Naive thymus-derived CD4-positive, alpha-beta T cell (primary cell): Measurements from ENCODE around the gene ERFE. TPM values are rescaled to one million over a fixed set of nuclear protein-coding genes. Genes with fewer than 3 reads are reported as not detected.

Experiments used
- ATAC-seq: fragments of 150-1000 bp; cut with Tn5 transposase; 2 replicates; pipeline ENCODE4 v1.10.0; 2021; ENCODE audit warnings: mild to moderate bottlenecking, moderate library complexity
- CTCF ChIA-PET: fragments of 350-600 bp; sonication (Branson Sonifier 250); formaldehyde crosslinking; loops from one replicate; lab custom pipeline; 2021; ENCODE audit warnings: antibody characterized with exemption; lab: Charles Lee
- POLR2A ChIA-PET: fragments of 350-600 bp; sonication (Branson Sonifier 250); formaldehyde crosslinking; loops from one replicate; lab custom pipeline; 2021; ENCODE audit warnings: antibody characterized with exemption, inconsistent platforms; lab: Charles Lee
- DNase-seq, 9 donors: peaks; one replicate each; pipeline versions ENCODE4 v3.0.0 to v3.0.0-alpha.2; 2020 to 2022; ENCODE audit warnings: mixed read lengths in 1 of 9
- H3K27ac ChIP-seq: one replicate; pipeline ENCODE4 v1.7.0; 2013; ENCODE audit warnings: mild to moderate bottlenecking, low read depth, low read length, moderate library complexity
- H3K27me3 ChIP-seq, 2 donors: one replicate each; pipeline ENCODE4 v1.7.0; 2013; ENCODE audit warnings: low read length in 2 of 2, mild to moderate bottlenecking in 2 of 2, moderate library complexity in 2 of 2; ENCODE audit not compliant: control insufficient read depth in 2 of 2, insufficient read depth in 2 of 2
- H3K36me3 ChIP-seq, 3 experiments: 1 replicate in 2 of 3; 2 replicates in 1 of 3; pipeline ENCODE4 v1.7.0; 2013; ENCODE audit warnings: low read length in 3 of 3, mild to moderate bottlenecking in 3 of 3, moderate library complexity in 1 of 3; ENCODE audit not compliant: insufficient read depth in 3 of 3, control insufficient read depth in 2 of 3
- H3K4me1 ChIP-seq, 2 donors: one replicate each; pipeline ENCODE4 v1.7.0; 2013; ENCODE audit warnings: low read length in 2 of 2, mild to moderate bottlenecking in 2 of 2, moderate library complexity in 1 of 2; ENCODE audit not compliant: control insufficient read depth in 2 of 2, insufficient read depth in 2 of 2
- H3K4me3 ChIP-seq: 2 replicates; pipeline ENCODE4 v1.7.0; 2013; ENCODE audit warnings: mild to moderate bottlenecking, low read length
- H3K9me3 ChIP-seq, 3 experiments: 1 replicate in 2 of 3; 2 replicates in 1 of 3; pipeline ENCODE4 v1.7.0; 2013; ENCODE audit warnings: low read length in 3 of 3; ENCODE audit not compliant: control insufficient read depth in 2 of 3
- H3K27ac Mint-ChIP-seq, 9 donors: one replicate each; pipeline ENCODE4 v1.8.0; 2020 to 2022; ENCODE audit warnings: mixed read lengths in 9 of 9, mild to moderate bottlenecking in 8 of 9, moderate library complexity in 5 of 9, inconsistent platforms in 2 of 9
- H3K27me3 Mint-ChIP-seq, 5 donors: one replicate each; pipeline ENCODE4 v1.8.0; 2021 to 2022; ENCODE audit warnings: mixed read lengths in 5 of 5, mild to moderate bottlenecking in 1 of 5
- H3K36me3 Mint-ChIP-seq, 5 donors: one replicate each; pipeline ENCODE4 v1.8.0; 2020 to 2022; ENCODE audit warnings: mixed read lengths in 5 of 5, mild to moderate bottlenecking in 3 of 5, inconsistent platforms in 1 of 5
- H3K4me1 Mint-ChIP-seq, 7 donors: one replicate each; pipeline ENCODE4 v1.8.0; 2020 to 2022; ENCODE audit warnings: mixed read lengths in 7 of 7, mild to moderate bottlenecking in 3 of 7, inconsistent platforms in 1 of 7
- H3K4me3 Mint-ChIP-seq, 10 donors: one replicate each; pipeline ENCODE4 v1.8.0; 2020 to 2022; ENCODE audit warnings: mild to moderate bottlenecking in 10 of 10, mixed read lengths in 10 of 10, moderate library complexity in 6 of 10, inconsistent platforms in 2 of 10
- H3K9me3 Mint-ChIP-seq, 11 donors: one replicate each; pipeline ENCODE4 v1.8.0; 2020 to 2022; ENCODE audit warnings: mixed read lengths in 11 of 11, mild to moderate bottlenecking in 4 of 11, inconsistent platforms in 1 of 11, moderate library complexity in 1 of 11
- intact Hi-C, 2 donors: fragments of 100-400 bp; cut with micrococcal nuclease; formaldehyde crosslinking; loops; one replicate each; pipeline ENCODE4 v1.15.1; 2023
- polyA plus RNA-seq, 2 donors: library from polyadenylated mRNA; unstranded; fragments of 300-500 nt; fragmentation: Illumina TruSeq; gene quantifications; one replicate each; pipeline ENCODE4 v1.2.3, GENCODE V29; 2021
- total RNA-seq, 6 experiments: library from RNA in 5 of 6; stranded (reverse) in 5 of 6; gene quantifications; 1 replicate in 5 of 6; 2 replicates in 1 of 6; pipeline ENCODE4 v1.2.3 and lab custom pipeline; 2021 to 2026

The ERFE gene
- total and polyA plus RNA-seq, 7 experiments from 2014 or later = 0.29 to 0.31 TPM; not detected in 5

- Histone ChIP-seq H3K36me3 (no peaks in the 10 kb centered on the region), H3K9me3 (peaks cover 0 to 4% (median 0%) of the 10 kb centered on the region in 3 experiments), H3K4me3 (no peak overlapping the region), H3K27me3 (no peaks in the 10 kb centered on the region), H3K27ac (no peak overlapping the region), H3K4me1 (no peaks in the 10 kb centered on the region)
- ATAC-seq (no peak), DNase-seq (no peak)
- ChIA-PET CTCF (no interaction called here), POLR2A (no interaction called here)
- intact Hi-C loops = no loop called here
- Mint-ChIP-seq H3K4me3 (no peak overlapping the region), H3K9me3 (peaks cover 0 to 21% (median 10%) of the 10 kb centered on the region in 11 donors), H3K36me3 (peaks cover 0 to 11% (median 5%) of the 10 kb centered on the region in 5 donors), H3K4me1 (no peaks in the 10 kb centered on the region), H3K27ac (no peak overlapping the region), H3K27me3 (peaks cover 0 to 14% (median 6%) of the 10 kb centered on the region in 5 donors)
Measured at GRCh38 chr2:238116298-238117198, 42.2 kb upstream of the ERFE start.

- CTCF ChIA-PET = no interaction called here
- peaks cover 0 to 11% (median 5%) of the 10 kb centered on the region in 5 donors for H3K36me3 Mint-ChIP-seq
- DNase-seq (no peak), ATAC-seq (no peak)
- no peaks in the 10 kb centered on the region for H3K4me1 ChIP-seq
- H3K36me3 ChIP-seq = no peaks in the 10 kb centered on the region
- H3K4me1 Mint-ChIP-seq = no peaks in the 10 kb centered on the region
- peaks cover 0 to 14% (median 10%) of the 10 kb centered on the region in 11 donors for H3K9me3 Mint-ChIP-seq
- H3K27me3 ChIP-seq = no peaks in the 10 kb centered on the region
- peaks cover 0 to 4% (median 0%) of the 10 kb centered on the region in 3 experiments for H3K9me3 ChIP-seq
- POLR2A ChIA-PET = no interaction called here
- peaks cover 0 to 14% (median 6%) of the 10 kb centered on the region in 5 donors for H3K27me3 Mint-ChIP-seq
- intact Hi-C loops = no loop called here
- no peak overlapping the region for H3K4me3 ChIP-seq
- H3K4me3 Mint-ChIP-seq = no peak overlapping the region
- H3K27ac Mint-ChIP-seq = no peak overlapping the region
- H3K27ac ChIP-seq = no peak overlapping the region
Measured at GRCh38 chr2:238117199-238118154, 41.3 kb upstream of the ERFE start.

GRCh38 chr2:238119756-238120462, 38.9 kb upstream of the ERFE start:
- ATAC-seq (no peak), DNase-seq (no peak)
- no peaks in the 10 kb centered on the region for H3K9me3 Mint-ChIP-seq
- no peak overlapping the region for H3K4me3 Mint-ChIP-seq
- H3K4me1 ChIP-seq = no peaks in the 10 kb centered on the region
- POLR2A ChIA-PET = no interaction called here
- CTCF ChIA-PET = no interaction called here
- H3K27ac Mint-ChIP-seq = no peak overlapping the region
- intact Hi-C loops = no loop called here
- no peaks in the 10 kb centered on the region for H3K9me3 ChIP-seq
- H3K27me3 Mint-ChIP-seq = peaks cover 0 to 14% (median 6%) of the 10 kb centered on the region in 5 donors
- H3K27ac ChIP-seq = no peak overlapping the region
- no peak overlapping the region for H3K4me3 ChIP-seq
- H3K27me3 ChIP-seq = no peaks in the 10 kb centered on the region
- no peaks in the 10 kb centered on the region for H3K4me1 Mint-ChIP-seq
- H3K36me3 ChIP-seq = no peaks in the 10 kb centered on the region
- no peaks in the 10 kb centered on the region for H3K36me3 Mint-ChIP-seq

DNA sequence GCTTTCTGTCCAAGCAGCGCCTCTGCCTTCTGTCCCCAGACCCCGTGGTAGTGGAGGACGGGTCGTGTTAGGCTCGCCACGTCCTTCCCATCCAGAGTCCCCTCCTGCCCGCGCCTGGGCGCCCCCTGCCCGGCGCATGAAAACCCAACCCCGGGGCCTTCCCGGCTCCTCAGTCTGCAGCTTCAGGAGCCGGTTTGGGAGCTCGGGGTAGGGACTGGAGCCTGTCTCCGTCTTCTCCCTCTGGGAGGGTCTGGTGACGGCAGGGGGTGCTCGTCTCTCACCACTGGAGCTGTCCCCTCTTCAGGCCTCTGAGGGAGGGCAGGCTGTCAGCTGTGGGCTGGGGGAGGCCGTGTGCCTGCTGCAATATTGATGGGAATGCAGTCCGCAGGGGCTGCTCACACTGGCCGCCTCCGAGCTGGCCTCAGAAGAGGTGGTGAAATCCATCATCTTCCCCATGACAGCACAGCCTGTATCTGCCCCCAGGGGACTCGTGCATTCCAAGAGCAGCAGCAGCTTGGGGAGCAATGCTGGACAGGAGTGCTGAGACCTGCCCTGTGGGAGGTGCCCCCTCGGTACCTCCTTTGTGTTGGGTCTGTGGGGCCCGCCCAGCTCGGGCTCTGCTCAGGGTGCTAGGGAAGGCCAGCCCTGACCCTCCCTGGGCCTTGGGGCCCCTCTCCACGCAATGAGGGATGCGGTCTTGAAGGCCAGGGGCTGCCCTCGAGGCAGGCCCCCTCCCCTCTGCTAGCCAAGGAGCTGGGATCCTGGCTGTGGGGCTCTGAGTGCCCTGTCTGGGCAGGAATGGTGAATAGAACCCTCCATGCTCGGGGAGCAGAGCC, 38.1 kb upstream of the ERFE start:
- POLR2A ChIA-PET = no interaction called here

GRCh38 chr2:238121511-238122286, 37.1 kb upstream of the ERFE start:
- DNase-seq = no peak
- H3K27me3 ChIP-seq = no peaks in the 10 kb centered on the region
- no peaks in the 10 kb centered on the region for H3K4me1 Mint-ChIP-seq
- peaks cover 0 to 14% (median 6%) of the 10 kb centered on the region in 5 donors for H3K27me3 Mint-ChIP-seq
- H3K27ac Mint-ChIP-seq = no peak overlapping the region
- intact Hi-C loops = no loop called here
- no peak overlapping the region for H3K27ac ChIP-seq
- no peak for ATAC-seq
- H3K4me1 ChIP-seq = no peaks in the 10 kb centered on the region
- no peak overlapping the region for H3K4me3 Mint-ChIP-seq
- H3K9me3 ChIP-seq = no peaks in the 10 kb centered on the region
- no peaks in the 10 kb centered on the region for H3K36me3 ChIP-seq
- CTCF ChIA-PET = no interaction called here
- H3K9me3 Mint-ChIP-seq = no peaks in the 10 kb centered on the region
- no peaks in the 10 kb centered on the region for H3K36me3 Mint-ChIP-seq
- no peak overlapping the region for H3K4me3 ChIP-seq
- POLR2A ChIA-PET = no interaction called here

More for the DNA sequence above, 38.1 kb upstream of the ERFE start:
- no peak for DNase-seq
- H3K36me3 ChIP-seq = no peaks in the 10 kb centered on the region
- no peaks in the 10 kb centered on the region for H3K9me3 ChIP-seq
- no peaks in the 10 kb centered on the region for H3K4me1 ChIP-seq
- Mint-ChIP-seq H3K4me3 (no peak overlapping the region), H3K27me3 (peaks cover 0 to 14% (median 6%) of the 10 kb centered on the region in 5 donors), H3K4me1 (no peaks in the 10 kb centered on the region), H3K36me3 (no peaks in the 10 kb centered on the region), H3K9me3 (no peaks in the 10 kb centered on the region), H3K27ac (no peak overlapping the region)
- no peak overlapping the region for H3K4me3 ChIP-seq
- intact Hi-C loops = no loop called here
- CTCF ChIA-PET = no interaction called here
- no peak overlapping the region for H3K27ac ChIP-seq
- H3K27me3 ChIP-seq = no peaks in the 10 kb centered on the region
- no peak for ATAC-seq
